ENCODE measurements around the gene KRTAP9-1. TPM values are rescaled to one million over a fixed set of nuclear protein-coding genes. Genes with fewer than 3 reads are reported as not detected.
"Not testable (repeated sequence)": the region's sequence is repeated elsewhere in the genome, so short reads cannot be mapped to it uniquely, and the experiment has no call there.

Gene KRTAP9-1
- total and polyA plus RNA-seq, 8 donors = not detected

DNA sequence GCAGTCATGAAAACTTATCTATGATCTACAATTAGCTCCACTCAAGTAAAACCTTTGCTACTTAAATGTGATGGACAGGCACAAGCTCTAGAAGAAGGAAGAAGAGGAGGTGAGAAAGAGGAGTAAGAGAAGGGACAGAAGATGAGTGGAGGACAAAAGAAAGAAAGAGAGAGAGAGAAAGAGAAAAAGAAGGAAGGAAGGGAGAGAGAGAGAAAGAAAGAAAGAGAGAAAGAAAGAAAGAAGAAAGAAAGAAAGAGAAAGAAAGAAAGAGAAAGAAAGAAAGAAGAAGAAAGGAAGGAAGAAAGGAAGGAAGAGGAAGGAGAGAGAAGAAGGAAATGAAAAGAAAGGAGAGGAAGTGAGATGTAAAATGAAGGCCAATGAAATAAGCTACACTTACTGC lies 40.4 kb downstream of the KRTAP9-1 start:
- intact Hi-C loops (cut with DNase I; ENCODE audit: low total_unique reads) = no loop called here

DNA sequence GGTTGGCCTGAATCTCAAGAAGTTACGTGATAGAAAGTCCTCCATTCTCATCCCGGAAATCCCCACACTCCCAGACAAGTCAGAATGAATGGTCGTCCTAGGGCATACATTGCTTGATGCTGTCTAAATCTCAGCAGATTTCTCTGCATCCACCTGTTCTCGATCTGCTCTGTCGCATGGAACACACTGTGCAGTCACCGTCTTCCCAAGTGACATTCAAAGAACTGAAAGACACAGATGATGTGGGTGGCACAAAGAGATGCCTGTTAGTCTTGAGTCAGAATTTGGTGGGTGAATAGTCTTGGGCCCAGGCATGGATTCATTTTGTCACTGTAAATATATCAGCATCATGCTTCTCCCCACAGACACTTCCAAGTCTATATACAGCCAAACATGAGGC lies 42.0 kb downstream of the KRTAP9-1 start:
- Histone ChIP-seq H3K27me3 (peaks cover 0 to 16% (median 11%) of the 10 kb centered on the region in 3 donors), H3K36me3 (no peaks in the 10 kb centered on the region), H3K4me1 (no peaks in the 10 kb centered on the region), H3K9me3 (no peaks in the 10 kb centered on the region), H3K4me3 (no peak overlapping the region), H3K27ac (no peak overlapping the region)
- 83 to 91% (median 89%) methylated on average over 6 of the region's 6 CpGs for WGBS, 5 donors
- intact Hi-C loops (cut with DNase I; ENCODE audit: low total_unique reads) = no loop called here
- no peak for DNase-seq
- no peak for TF ChIP-seq POLR2A (IDR thresholded peaks at IDR 0.05)
- TF ChIP-seq, protein P1, sequence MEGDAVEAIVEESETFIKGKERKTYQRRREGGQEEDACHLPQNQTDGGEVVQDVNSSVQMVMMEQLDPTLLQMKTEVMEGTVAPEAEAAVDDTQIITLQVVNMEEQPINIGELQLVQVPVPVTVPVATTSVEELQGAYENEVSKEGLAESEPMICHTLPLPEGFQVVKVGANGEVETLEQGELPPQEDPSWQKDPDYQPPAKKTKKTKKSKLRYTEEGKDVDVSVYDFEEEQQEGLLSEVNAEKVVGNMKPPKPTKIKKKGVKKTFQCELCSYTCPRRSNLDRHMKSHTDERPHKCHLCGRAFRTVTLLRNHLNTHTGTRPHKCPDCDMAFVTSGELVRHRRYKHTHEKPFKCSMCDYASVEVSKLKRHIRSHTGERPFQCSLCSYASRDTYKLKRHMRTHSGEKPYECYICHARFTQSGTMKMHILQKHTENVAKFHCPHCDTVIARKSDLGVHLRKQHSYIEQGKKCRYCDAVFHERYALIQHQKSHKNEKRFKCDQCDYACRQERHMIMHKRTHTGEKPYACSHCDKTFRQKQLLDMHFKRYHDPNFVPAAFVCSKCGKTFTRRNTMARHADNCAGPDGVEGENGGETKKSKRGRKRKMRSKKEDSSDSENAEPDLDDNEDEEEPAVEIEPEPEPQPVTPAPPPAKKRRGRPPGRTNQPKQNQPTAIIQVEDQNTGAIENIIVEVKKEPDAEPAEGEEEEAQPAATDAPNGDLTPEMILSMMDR (IDR thresholded peaks at IDR 0.05) = no peak
- TF ChIP-seq EP300 (IDR thresholded peaks at IDR 0.05) = no peak
- no peak for TF ChIP-seq POLR2AphosphoS5 (IDR thresholded peaks at IDR 0.05)

More for the DNA sequence above, 40.4 kb downstream of the KRTAP9-1 start:
- Histone ChIP-seq H3K27ac (no peak overlapping the region), H3K27me3 (peaks cover 0 to 16% (median 11%) of the 10 kb centered on the region in 3 donors), H3K4me1 (no peaks in the 10 kb centered on the region), H3K4me3 (no peak overlapping the region), H3K9me3 (no peaks in the 10 kb centered on the region), H3K36me3 (no peaks in the 10 kb centered on the region)
- TF ChIP-seq POLR2A (IDR thresholded peaks at IDR 0.05) (no peak), POLR2AphosphoS5 (IDR thresholded peaks at IDR 0.05) (no peak), EP300 (IDR thresholded peaks at IDR 0.05) (no peak)
- TF ChIP-seq, protein P1 (IDR thresholded peaks at IDR 0.05) = no peak
- DNase-seq = no peak

DNA sequence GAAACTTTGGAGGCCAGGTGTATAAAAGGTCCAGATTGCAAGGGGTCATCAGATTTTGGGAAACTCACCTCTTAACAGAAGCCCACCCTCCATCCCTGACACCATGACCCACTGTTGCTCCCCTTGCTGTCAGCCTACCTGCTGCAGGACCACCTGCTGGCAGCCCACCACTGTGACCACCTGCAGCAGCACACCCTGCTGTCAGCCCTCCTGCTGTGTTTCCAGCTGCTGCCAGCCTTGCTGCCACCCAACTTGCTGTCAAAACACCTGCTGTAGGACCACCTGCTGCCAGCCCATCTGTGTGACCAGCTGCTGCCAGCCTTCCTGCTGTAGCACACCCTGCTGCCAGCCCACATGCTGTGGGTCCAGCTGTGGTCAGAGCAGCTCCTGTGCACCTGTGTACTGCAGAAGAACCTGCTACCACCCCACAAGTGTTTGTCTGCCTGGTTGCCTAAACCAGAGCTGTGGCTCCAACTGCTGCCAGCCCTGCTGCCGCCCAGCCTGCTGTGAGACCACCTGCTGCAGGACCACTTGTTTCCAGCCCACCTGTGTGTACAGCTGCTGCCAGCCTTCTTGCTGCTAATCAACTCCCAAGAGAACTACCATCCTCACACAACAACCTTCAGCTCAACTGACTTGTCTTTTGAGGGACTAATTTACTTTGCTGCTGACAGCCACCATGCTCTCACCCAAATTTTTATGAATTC lies 42.9 kb downstream of the KRTAP9-1 start, which contains the start of gene KRTAP9-3:
KRTAP9-3 (plus strand) TSS at position 51 of the 707 bp plus-strand sequence; CDS start at position 104, 53 bp downstream.
- H3K4me3 ChIP-seq; DNase-seq; H3K36me3 ChIP-seq; H3K27ac ChIP-seq; H3K4me1 ChIP-seq; intact Hi-C loops (cut with DNase I; ENCODE audit: low total_unique reads); H3K9me3 ChIP-seq: not testable (repeated sequence)
- 81 to 100% (median 85%) methylated on average over 1 of the region's 1 CpG for WGBS, 5 donors
- H3K27me3 ChIP-seq = peaks cover 0 to 16% (median 11%) of the 10 kb centered on the region in 3 donors

DNA sequence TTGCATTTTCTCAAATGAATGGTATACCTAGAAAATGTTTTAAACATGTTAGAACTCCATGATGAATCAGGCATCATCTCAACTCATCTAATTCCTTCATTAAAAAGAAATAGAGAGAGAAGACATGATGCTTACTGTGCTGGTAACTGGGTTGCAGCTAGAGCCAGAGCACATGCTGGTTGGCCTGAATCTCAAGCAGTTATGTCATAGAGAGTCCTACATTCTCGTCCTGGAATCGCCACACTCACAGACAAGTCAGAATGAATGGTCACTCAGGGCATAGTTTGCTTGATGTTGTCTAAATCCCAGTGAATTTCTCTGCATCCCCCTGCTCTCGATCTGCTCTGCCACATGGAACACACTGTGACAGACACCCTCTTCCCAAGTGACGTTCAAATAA lies 47.4 kb downstream of the KRTAP9-1 start:
- H3K27ac ChIP-seq; H3K4me1 ChIP-seq; H3K36me3 ChIP-seq; intact Hi-C loops (cut with DNase I; ENCODE audit: low total_unique reads); H3K9me3 ChIP-seq; DNase-seq; H3K4me3 ChIP-seq: not testable (repeated sequence)
- peaks cover 0 to 27% (median 18%) of the 10 kb centered on the region in 3 donors for H3K27me3 ChIP-seq
- WGBS, 5 donors = 61 to 77% (median 64%) methylated on average over 4 of the region's 4 CpGs

DNA sequence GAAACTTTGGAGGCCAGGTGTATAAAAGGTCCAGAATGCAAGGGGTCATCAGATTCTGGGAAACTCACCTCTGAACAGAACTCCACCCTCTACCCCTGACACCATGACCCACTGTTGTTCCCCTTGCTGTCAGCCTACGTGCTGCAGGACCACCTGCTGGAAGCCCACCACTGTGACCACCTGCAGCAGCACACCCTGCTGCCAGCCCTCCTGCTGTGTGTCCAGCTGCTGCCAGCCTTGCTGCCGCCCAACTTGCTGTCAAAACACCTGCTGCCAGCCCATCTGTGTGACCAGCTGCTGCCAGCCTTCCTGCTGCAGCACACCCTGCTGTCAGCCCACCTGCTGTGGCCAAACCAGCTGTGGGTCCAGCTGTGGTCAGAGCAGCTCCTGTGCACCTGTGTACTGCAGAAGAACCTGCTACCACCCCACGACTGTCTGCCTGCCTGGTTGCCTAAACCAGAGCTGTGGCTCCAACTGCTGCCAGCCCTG lies 48.3 kb downstream of the KRTAP9-1 start, which contains the start of gene KRTAP9-8:
KRTAP9-8 (plus strand) TSS at position 51 of the 489 bp plus-strand sequence; CDS start at position 104, 53 bp downstream.
- peaks cover 0 to 18% (median 11%) of the 10 kb centered on the region in 3 donors for H3K27me3 ChIP-seq
- H3K4me1 ChIP-seq; DNase-seq; H3K9me3 ChIP-seq; H3K27ac ChIP-seq; H3K36me3 ChIP-seq; H3K4me3 ChIP-seq; intact Hi-C loops (cut with DNase I; ENCODE audit: low total_unique reads): not testable (repeated sequence)
- 35 to 47% (median 40%) methylated on average over 3 of the region's 3 CpGs for WGBS, 5 donors

Small RNA genes lying within 50 kb of the gene (small RNA-seq; reads per million reads assigned to genes)
- 0 reads per million in 4 donors for gene KRTAP4-17P

Other genes starting within 250 kb of the KRTAP9-1 start
Only the 30 nearest of the 40 such genes appear.
- gene KRTAP1-4, start 159.7 kb upstream of the KRTAP9-1 start, total RNA-seq = not detected
- gene KRTAP1-4, start 159.7 kb upstream of the KRTAP9-1 start, polyA plus RNA-seq = not detected
- not detected for gene KRTAP1-3, start 155.0 kb upstream of the KRTAP9-1 start, total RNA-seq
- not detected for gene KRTAP1-3, start 155.0 kb upstream of the KRTAP9-1 start, polyA plus RNA-seq
- not detected for gene KRTAP1-1, start 148.4 kb upstream of the KRTAP9-1 start, total RNA-seq
- not detected for gene KRTAP1-1, start 148.4 kb upstream of the KRTAP9-1 start, polyA plus RNA-seq
- gene KRTAP2-1, start 142.6 kb upstream of the KRTAP9-1 start, total RNA-seq = not detected
- not detected for gene KRTAP2-1, start 142.6 kb upstream of the KRTAP9-1 start, polyA plus RNA-seq
- not detected for gene KRTAP2-2, start 134.7 kb upstream of the KRTAP9-1 start, total RNA-seq
- gene KRTAP2-2, start 134.7 kb upstream of the KRTAP9-1 start, polyA plus RNA-seq = not detected
- not detected for gene KRTAP2-3, start 129.8 kb upstream of the KRTAP9-1 start, total RNA-seq
- gene KRTAP2-3, start 129.8 kb upstream of the KRTAP9-1 start, polyA plus RNA-seq = not detected
- gene KRTAP2-4, start 124.0 kb upstream of the KRTAP9-1 start, total RNA-seq = not detected
- gene KRTAP2-4, start 124.0 kb upstream of the KRTAP9-1 start, polyA plus RNA-seq = not detected
- gene KRTAP4-7, start 105.7 kb upstream of the KRTAP9-1 start, total RNA-seq = not detected
- gene KRTAP4-7, start 105.7 kb upstream of the KRTAP9-1 start, polyA plus RNA-seq = not detected
- gene KRTAP4-8, start 91.7 kb upstream of the KRTAP9-1 start, total RNA-seq = not detected
- gene KRTAP4-8, start 91.7 kb upstream of the KRTAP9-1 start, polyA plus RNA-seq = not detected
- gene KRTAP4-16, start 87.7 kb upstream of the KRTAP9-1 start, total RNA-seq = not detected
- gene KRTAP4-16, start 87.7 kb upstream of the KRTAP9-1 start, polyA plus RNA-seq = not detected
- gene KRTAP4-9, start 84.5 kb upstream of the KRTAP9-1 start, total RNA-seq = not detected
- not detected for gene KRTAP4-9, start 84.5 kb upstream of the KRTAP9-1 start, polyA plus RNA-seq
- gene KRTAP4-11, start 71.5 kb upstream of the KRTAP9-1 start, total RNA-seq = not detected
- gene KRTAP4-11, start 71.5 kb upstream of the KRTAP9-1 start, polyA plus RNA-seq = not detected
- not detected for gene KRTAP4-12, start 65.7 kb upstream of the KRTAP9-1 start, total RNA-seq
- gene KRTAP4-12, start 65.7 kb upstream of the KRTAP9-1 start, polyA plus RNA-seq = not detected
- not detected for gene KRTAP4-6, start 49.3 kb upstream of the KRTAP9-1 start, total RNA-seq
- gene KRTAP4-6, start 49.3 kb upstream of the KRTAP9-1 start, polyA plus RNA-seq = not detected
- not detected for gene KRTAP4-5, start 40.1 kb upstream of the KRTAP9-1 start, total RNA-seq
- gene KRTAP4-5, start 40.1 kb upstream of the KRTAP9-1 start, polyA plus RNA-seq = not detected
- gene KRTAP4-4, start 29.1 kb upstream of the KRTAP9-1 start, total RNA-seq = not detected
- gene KRTAP4-4, start 29.1 kb upstream of the KRTAP9-1 start, polyA plus RNA-seq = not detected
- gene KRTAP4-3, start 21.7 kb upstream of the KRTAP9-1 start, total RNA-seq = not detected
- gene KRTAP4-3, start 21.7 kb upstream of the KRTAP9-1 start, polyA plus RNA-seq = not detected
- gene KRTAP4-2, start 11.7 kb upstream of the KRTAP9-1 start, total RNA-seq = not detected
- gene KRTAP4-2, start 11.7 kb upstream of the KRTAP9-1 start, polyA plus RNA-seq = not detected
- gene KRTAP4-1, start 5.0 kb upstream of the KRTAP9-1 start, total RNA-seq = not detected
- gene KRTAP4-1, start 5.0 kb upstream of the KRTAP9-1 start, polyA plus RNA-seq = not detected
- gene KRTAP9-2, start 36.8 kb downstream of the KRTAP9-1 start, total RNA-seq = not detected
- not detected for gene KRTAP9-2, start 36.8 kb downstream of the KRTAP9-1 start, polyA plus RNA-seq
- gene KRTAP9-3, start 42.6 kb downstream of the KRTAP9-1 start, total RNA-seq = not detected
- not detected for gene KRTAP9-3, start 42.6 kb downstream of the KRTAP9-1 start, polyA plus RNA-seq
- gene KRTAP9-8, start 48.1 kb downstream of the KRTAP9-1 start, total RNA-seq = not detected
- not detected for gene KRTAP9-8, start 48.1 kb downstream of the KRTAP9-1 start, polyA plus RNA-seq
- not detected for gene KRTAP9-4, start 59.8 kb downstream of the KRTAP9-1 start, total RNA-seq
- not detected for gene KRTAP9-4, start 59.8 kb downstream of the KRTAP9-1 start, polyA plus RNA-seq
- gene KRTAP9-9, start 65.5 kb downstream of the KRTAP9-1 start, total RNA-seq = not detected
- not detected for gene KRTAP9-9, start 65.5 kb downstream of the KRTAP9-1 start, polyA plus RNA-seq
- gene KRTAP9-6, start 75.5 kb downstream of the KRTAP9-1 start, total RNA-seq = not detected
- gene KRTAP9-6, start 75.5 kb downstream of the KRTAP9-1 start, polyA plus RNA-seq = not detected
- not detected for gene KRTAP9-7, start 85.8 kb downstream of the KRTAP9-1 start, total RNA-seq
- gene KRTAP9-7, start 85.8 kb downstream of the KRTAP9-1 start, polyA plus RNA-seq = not detected
- gene KRTAP29-1, start 113.0 kb downstream of the KRTAP9-1 start, total RNA-seq = not detected
- not detected for gene KRTAP29-1, start 113.0 kb downstream of the KRTAP9-1 start, polyA plus RNA-seq
- not detected for gene KRTAP16-1, start 119.4 kb downstream of the KRTAP9-1 start, total RNA-seq
- not detected for gene KRTAP16-1, start 119.4 kb downstream of the KRTAP9-1 start, polyA plus RNA-seq
- not detected for gene KRTAP17-1, start 125.8 kb downstream of the KRTAP9-1 start, total RNA-seq
- gene KRTAP17-1, start 125.8 kb downstream of the KRTAP9-1 start, polyA plus RNA-seq = not detected
- gene KRT33A, start 160.9 kb downstream of the KRTAP9-1 start, total RNA-seq = not detected
- under 1 TPM in 1 of 3 donors, not detected in 2; 0.45 TPM for gene KRT33A, start 160.9 kb downstream of the KRTAP9-1 start, polyA plus RNA-seq

Measured in stomach (tissue), 9 donors.